ENCODE data around the gene ATAD1.
"Not testable (repeated sequence)": the region's sequence is repeated elsewhere in the genome, so short reads cannot be mapped to it uniquely, and the experiment has no call there.

ATAD1 gene

GRCh38 chr10:87846023-87846422 is 28.0 kb upstream of the ATAD1 start:
- no peak for DNase-seq

- DNase-seq = no peak
Observed at GRCh38 chr10:87845624-87845998, 27.6 kb upstream of the ATAD1 start.

DNA sequence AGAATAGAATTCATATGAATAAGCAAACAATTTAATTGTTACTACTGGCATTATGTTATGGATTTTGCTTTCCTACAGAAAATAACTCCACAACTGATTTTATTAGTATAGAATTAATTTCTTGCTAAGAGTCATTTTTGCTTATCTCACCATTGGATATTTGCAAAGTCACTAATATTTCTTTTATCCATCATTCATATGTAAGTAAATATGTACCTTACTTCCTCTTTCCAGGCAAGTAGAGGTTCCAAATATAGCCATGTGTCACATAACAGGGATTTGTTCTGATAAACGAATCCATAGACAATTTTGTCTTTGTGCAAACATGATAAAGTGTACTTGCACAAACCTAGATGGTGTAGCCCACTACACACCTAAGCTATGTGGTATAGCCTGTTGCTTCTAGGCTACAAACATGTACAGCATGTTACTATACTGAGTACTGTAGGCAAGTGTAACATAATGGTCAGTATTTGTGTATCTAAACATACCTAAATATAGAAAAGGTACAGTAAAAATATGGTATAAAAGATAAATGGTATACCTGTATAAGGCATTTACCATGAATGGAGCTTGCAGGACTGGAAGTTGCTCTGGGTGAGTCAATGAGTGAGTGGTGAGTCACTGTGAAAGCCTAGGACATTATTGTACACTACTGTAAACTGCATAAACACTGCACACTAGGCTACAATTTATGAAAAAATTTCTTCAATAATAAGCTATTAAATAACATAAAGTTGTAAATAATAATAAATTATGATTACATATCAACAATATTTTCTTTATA is 27.0 kb upstream of the ATAD1 start:
- no peak for DNase-seq

DNA sequence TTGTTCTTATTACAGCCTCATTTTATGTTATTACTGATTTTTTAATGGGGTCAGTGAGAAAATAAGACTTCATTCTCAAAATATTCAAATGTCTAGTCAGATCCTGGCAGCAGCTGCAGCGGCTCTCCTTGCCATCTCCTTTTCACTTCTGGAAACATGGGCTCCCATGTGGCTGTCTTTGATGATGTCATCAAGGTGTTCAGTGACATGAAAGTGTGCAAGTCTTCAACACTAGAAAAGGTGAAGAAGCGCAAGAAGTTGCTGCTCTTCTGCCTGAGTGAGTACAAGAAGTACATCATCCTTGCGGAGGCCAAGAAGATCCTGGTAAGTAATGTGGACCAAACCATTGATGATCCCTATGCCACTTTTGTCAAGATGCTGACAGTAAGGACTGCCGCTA is 25.7 kb upstream of the ATAD1 start:
- DNase-seq = no peak

GRCh38 chr10:87842776-87843497 is 24.9 kb upstream of the ATAD1 start:
- DNase-seq = no peak

DNA sequence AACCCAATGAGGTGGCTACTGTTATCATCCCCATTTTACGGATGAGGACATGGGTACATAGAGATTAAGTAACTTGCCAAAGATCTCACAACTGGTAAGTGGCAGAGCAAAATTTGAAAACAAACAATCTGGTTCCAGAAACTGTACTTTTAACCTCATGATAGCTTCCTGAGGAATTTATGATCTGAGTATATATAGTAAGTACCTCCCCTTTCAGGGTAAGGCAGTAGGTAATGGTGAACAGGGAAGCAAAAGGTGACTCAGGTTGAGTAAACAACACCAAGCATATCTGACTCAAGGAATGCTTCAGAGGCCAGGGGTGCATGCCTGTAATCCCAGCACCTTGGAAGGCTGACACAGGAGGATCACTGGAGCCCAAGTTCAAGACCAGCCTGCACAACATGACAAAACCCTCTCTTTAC is 24.2 kb upstream of the ATAD1 start:
- no peak for DNase-seq

DNA sequence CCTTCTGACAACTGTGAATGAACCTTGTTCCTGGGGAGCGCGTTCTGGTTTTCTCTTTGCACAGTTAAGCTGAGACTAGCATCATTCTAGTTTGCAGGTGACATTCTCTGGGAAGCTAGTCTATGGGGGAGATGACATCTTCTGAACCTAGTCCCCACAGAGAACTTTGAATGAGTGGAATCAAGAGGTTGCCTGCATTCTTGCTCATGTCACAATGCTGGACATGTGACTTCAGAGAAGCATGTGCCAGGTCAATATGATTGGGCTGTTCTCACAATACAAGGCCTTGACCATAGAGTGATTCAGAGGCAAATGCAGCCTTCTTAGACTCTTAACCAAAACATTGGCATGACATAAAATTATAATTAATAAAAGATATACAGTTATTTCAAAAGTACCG is 23.2 kb upstream of the ATAD1 start:
- no peak for DNase-seq

GRCh38 chr10:87838650-87839049 is 20.6 kb upstream of the ATAD1 start:
- DNase-seq = no peak

GRCh38 chr10:87837445-87837844 is 19.4 kb upstream of the ATAD1 start:
- DNase-seq = no peak

DNA sequence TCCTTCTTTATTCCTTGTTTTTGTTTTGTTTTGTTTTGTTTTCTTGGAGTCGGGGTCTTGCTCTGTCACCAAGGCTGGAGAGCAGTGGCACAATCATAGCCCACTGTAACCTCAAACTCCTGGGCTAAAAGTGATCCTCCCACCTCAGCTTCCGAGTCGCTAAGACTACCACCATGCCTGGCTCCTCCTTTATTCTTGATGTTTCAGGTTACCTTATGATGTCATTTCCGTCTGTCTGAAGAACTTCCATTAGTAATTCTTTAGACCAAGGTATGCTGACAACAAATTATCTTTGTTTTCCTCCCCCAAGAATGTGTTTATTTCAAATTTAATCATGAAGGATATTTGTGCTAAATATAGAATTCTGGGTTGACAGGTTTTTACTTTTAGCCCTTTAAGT is 18.1 kb upstream of the ATAD1 start:
- DNase-seq = no peak

DNA sequence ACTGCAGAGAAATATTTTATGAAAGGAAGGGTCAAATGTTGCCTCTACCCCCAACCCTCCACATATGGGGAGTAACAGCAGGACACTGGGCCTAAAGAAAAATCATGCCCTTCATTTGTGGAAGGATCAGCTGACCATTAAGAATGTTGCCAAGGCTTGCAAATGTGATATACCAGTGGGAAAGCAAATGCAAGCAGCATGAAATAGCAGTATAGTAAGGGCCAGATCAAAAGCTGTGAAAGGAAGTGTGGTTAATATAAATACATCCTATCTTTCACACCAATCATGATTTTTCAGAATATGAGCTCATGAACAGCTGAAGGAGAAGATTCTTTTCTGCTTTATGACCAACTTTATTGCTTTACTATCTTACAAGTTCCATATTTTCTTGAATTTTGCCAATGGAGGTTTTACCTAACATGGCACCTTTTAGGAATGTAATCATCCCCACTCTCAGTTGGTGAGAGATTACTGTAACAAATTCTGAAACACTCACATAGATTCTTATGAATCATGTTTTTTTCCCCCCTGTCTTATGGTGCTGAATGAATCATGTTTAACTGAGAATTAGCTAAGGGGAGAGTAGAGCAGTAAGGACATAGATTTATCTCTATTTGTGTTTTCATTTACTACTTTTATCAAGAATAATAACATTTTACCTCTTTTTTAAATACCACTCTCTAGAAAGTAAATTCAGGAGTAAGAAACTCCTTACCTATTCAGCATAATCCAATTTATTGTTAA is 12.1 kb upstream of the ATAD1 start:
- no peak for DNase-seq

DNA sequence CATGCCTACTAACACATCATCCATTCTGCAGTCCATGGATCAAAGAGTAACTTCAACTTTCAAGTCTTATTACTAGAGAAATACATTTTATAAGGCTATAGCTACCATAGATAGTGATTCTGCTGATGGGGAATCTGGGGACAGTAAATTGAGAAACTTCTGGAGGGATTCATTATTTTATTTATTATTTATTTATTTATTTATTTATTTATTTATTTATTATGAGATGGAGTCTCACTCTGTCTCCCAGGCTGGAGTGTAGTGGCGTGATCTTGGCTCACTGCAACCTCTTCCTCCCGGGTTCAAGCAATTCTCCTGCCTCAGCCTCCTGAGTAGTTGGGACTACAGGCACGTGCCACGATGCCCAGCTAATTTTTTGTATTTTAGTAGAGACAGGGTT is 11.0 kb upstream of the ATAD1 start:
- not testable (repeated sequence) for DNase-seq

GRCh38 chr10:87827681-87828080 is 9.7 kb upstream of the ATAD1 start:
- no peak for DNase-seq

- no peak for DNase-seq
Observed at GRCh38 chr10:87826653-87827052, 8.6 kb upstream of the ATAD1 start.

GRCh38 chr10:87819289-87819585 is 1.2 kb upstream of the ATAD1 start:
- DNase-seq = no peak

- peak; percentile 75 for DNase-seq
Observed at GRCh38 chr10:87818505-87819288, 671 bp upstream of the ATAD1 start.

GRCh38 chr10:87816898-87817608 is 973 bp downstream of the ATAD1 start:
- DNase-seq = peak; percentile 4

- no peak for DNase-seq
Observed at GRCh38 chr10:87816163-87816897, 1.7 kb downstream of the ATAD1 start.

DNA sequence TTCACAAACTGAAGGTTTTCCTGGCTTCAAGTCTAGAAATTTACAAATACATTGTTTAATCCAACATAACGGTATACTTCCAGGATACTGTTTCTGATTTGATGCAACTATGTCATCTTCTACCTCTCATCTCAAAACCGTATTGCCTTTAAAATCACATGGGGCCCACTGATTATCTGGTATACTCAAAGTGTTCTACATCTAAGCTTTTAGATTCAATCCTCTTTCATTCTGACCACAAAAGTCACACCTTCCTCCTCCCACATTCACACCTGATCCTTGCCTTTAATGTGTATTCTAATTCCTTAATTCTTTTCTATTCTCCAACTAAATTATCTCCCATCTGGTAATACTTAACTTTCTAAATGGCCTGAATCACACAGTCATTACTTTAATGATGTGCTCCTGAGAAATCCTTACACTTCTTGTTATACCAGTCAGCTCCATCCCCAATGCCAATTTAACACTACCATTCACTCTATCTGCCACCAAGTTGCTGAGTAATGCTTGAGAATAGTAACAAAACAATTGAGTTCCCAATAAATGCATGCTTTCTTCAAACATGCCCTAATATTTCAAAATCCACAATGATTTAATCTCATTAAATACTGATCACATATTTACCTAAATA is 13.0 kb downstream of the ATAD1 start:
- DNase-seq = peak; percentile 6

- DNase-seq = no peak
Observed at GRCh38 chr10:87803831-87804230, 14.2 kb downstream of the ATAD1 start.

- no peak for DNase-seq
Observed at GRCh38 chr10:87803328-87803727, 14.7 kb downstream of the ATAD1 start.
